ENCODE results near the gene DAPK2.
A peak's percentile ranks its signal among the peaks of the same experiment; 100 is the strongest.

DAPK2 gene

GRCh38 chr15:64022571-64022970 is 23.7 kb downstream of the DAPK2 start:
- no peak for DNase-seq

- peak; percentile 71 for DNase-seq
Observed at GRCh38 chr15:64019764-64020163, 26.5 kb downstream of the DAPK2 start.

GRCh38 chr15:64017591-64018163 is 28.6 kb downstream of the DAPK2 start:
- DNase-seq, result no peak

- no peak for DNase-seq
Observed at GRCh38 chr15:64017082-64017588, 29.1 kb downstream of the DAPK2 start.

GRCh38 chr15:64016257-64016656 is 30.0 kb downstream of the DAPK2 start:
- DNase-seq, result no peak

- no peak for DNase-seq
Observed at GRCh38 chr15:64014995-64015394, 31.3 kb downstream of the DAPK2 start.

GRCh38 chr15:64013179-64014062 is 32.9 kb downstream of the DAPK2 start:
- peak; percentile 76 for DNase-seq

GRCh38 chr15:64011736-64012135 is 34.5 kb downstream of the DAPK2 start:
- DNase-seq, result no peak

GRCh38 chr15:64010719-64011118 is 35.6 kb downstream of the DAPK2 start:
- DNase-seq, result peak; percentile 90

GRCh38 chr15:64009798-64010261 is 36.5 kb downstream of the DAPK2 start:
- DNase-seq, result no peak

- DNase-seq, result no peak
Observed at GRCh38 chr15:64009241-64009640, 37.0 kb downstream of the DAPK2 start.

GRCh38 chr15:64008177-64008576 is 38.1 kb downstream of the DAPK2 start:
- DNase-seq, result no peak

GRCh38 chr15:64006642-64007041 is 39.6 kb downstream of the DAPK2 start:
- no peak for DNase-seq

GRCh38 chr15:64004587-64004986 is 41.7 kb downstream of the DAPK2 start:
- no peak for DNase-seq

- DNase-seq, result no peak
Observed at GRCh38 chr15:64004056-64004455, 42.2 kb downstream of the DAPK2 start.

- no peak for DNase-seq
Observed at GRCh38 chr15:64003182-64003581, 43.1 kb downstream of the DAPK2 start.

- no peak for DNase-seq
Observed at GRCh38 chr15:64001148-64001547, 45.1 kb downstream of the DAPK2 start.

- DNase-seq, result no peak
Observed at GRCh38 chr15:64000183-64000951, 45.9 kb downstream of the DAPK2 start.

GRCh38 chr15:63999177-63999576 is 47.1 kb downstream of the DAPK2 start:
- DNase-seq, result no peak

- no peak for DNase-seq
Observed at GRCh38 chr15:63998489-63998888, 47.8 kb downstream of the DAPK2 start.

- DNase-seq, result no peak
Observed at GRCh38 chr15:63997715-63998442, 48.4 kb downstream of the DAPK2 start.

GRCh38 chr15:63996794-63997357 is 49.4 kb downstream of the DAPK2 start:
- DNase-seq, result no peak

All from COR-L47 (cell line).